ENCODE measurements around the gene IRAK2.
"Not testable (repeated sequence)": the region's sequence is repeated elsewhere in the genome, so short reads cannot be mapped to it uniquely, and the experiment has no call there.

Gene IRAK2

DNA sequence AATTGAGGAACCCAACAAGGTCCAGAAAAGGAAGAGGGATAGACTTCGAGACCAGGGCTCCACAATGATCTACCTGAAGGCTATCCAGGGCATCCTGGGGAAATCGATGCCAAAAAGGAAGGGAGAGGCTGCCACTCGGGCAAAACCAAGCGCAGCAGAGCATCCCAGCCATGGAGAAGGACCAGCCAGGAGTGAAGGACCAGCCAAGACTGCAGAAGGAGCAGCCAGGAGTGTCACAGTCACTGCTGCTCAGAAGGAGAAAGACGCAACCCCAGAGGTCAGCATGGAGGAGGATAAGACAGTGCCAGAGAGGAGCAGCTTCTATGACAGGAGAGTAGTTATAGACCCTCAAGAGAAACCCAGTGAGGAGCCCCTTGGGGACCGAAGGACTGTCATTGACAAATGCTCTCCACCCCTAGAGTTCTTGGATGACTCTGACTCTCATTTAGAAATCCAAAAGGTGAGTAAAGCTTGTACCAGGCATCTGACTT, 95.5 kb downstream of the IRAK2 start:
- DNase-seq: no peak

DNA sequence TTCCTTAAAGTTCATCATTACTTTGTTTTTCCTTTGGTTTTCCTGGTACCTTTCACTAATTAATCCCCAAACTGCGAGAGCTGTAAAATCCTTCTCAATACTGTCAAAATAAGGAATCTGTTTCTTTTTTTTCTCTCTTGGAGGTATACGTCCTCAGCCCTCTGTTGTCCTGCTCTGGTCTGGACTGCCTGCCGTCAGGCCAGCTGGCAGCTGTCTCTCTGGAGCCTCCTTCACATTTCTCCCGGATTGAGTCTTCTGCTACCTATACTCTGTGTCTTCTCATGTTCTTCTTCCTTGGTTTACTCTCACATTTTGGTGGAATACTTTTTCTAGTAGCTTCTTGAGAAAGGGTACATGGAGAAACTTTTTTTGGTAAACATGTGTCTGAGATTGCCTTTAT, 97.3 kb downstream of the IRAK2 start:
- DNase-seq: no peak

DNA sequence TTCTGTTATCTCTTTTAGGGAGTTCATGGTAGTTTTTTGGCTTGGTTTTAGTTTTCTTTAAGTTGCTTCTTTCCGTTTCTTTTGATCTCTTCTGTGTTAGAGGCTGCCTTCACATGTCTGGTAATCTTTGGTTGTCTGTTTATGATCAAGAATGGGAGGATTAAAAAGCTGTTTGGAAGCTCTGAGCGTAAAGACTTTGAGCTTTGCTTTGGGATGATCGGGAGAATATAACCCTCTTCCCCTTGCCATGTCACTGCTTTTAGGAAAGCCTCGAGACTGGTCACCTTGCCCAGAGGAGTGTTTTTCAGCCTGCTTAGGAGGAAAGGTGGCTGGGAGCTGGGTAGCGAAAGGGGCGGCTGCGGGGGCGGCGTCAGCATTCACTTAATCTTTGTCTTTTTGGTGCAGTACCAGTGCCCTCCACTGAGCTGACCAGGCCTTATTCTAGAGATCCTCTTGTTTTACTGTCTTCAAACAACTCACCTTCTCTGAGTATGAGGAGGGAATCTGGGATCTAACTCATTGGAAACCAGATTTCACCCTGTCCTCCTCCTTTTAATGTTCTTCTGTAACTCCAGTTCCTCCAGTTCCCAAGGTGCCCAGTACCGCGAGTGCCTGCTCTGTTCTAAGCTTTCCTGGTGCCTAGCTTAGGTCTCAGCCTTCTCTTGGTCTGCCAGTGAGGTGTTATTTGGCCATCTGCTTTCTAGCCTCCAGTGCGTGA, 99.1 kb downstream of the IRAK2 start:
- peak; percentile 74 for DNase-seq

DNA sequence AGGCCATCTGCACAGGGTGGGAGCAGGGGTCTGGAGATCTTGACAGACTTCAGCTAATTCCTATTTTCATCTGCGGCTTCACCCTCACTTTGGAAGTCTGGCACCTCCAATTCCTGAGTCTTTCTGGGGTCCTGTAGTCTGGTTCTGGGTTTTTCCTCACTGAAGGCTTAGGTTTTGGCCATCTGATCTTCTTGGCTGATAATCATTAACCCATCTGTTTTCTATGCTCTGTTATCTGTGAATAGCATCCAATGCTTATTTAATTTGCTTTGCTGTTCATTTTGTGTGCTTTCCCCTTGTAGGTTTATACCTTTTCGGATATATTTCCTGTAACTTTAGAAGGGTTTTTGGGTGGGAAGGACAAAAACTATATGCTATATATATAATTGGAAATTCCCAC, 101.1 kb downstream of the IRAK2 start:
- no peak for DNase-seq

DNA sequence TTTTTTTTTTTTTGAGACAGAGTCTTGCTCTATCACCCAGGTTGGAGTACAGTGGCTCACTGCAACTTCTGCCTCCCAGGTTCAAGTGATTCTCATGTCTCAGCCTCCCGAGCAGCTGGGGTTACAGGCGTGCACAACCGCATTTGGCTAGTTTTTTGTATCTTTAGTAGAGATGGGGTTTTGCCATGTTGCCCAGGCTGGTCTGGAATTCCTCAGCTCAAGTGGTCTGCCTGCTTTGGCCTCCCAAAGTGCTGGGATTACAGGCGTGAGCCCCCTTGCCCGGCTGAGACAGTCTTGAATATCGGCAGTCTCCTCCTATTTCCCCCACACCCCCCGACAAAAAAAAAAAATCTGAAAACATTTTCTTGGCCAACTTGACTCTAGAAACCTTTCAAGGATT, 102.2 kb downstream of the IRAK2 start:
- DNase-seq: not testable (repeated sequence)

DNA sequence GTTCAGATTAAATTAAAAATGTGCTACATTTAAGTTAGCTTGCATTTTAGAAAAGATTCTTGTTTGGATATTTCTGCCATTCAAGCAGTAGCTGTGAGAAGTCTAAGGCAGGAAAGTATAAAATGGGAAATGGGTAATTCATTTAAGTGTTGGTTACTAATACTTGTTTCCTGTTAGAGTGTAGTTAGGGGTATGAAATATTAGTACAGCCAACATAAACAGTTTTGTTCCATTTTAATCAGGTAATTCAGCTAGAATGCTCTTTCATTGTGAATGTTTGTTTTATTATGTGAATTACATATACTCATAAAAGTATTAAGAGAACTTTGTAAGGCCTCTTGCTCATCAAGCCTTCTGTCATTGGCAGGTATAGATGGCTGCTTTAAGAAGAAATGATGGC, 103.4 kb downstream of the IRAK2 start:
- no peak for DNase-seq

DNA sequence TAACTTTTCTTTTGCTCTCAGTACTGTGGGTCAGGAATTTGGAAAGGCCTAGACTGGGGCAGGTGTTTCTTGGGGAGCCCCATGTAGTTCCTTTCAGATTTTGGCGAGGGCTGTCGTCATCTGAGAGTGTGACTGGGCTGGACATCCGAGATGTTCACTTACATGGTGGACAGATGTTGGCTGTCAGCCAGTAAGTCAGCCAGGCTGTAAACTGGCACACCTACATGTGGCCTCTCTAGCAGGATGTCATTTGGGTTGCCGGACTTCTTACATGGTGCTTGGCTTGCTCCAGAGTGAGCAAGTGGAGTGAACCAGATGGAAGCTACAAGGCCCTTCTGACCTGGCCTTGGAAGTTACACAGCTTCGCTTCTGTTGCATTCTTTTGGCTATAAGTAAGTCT, 104.2 kb downstream of the IRAK2 start:
- no peak for DNase-seq

DNA sequence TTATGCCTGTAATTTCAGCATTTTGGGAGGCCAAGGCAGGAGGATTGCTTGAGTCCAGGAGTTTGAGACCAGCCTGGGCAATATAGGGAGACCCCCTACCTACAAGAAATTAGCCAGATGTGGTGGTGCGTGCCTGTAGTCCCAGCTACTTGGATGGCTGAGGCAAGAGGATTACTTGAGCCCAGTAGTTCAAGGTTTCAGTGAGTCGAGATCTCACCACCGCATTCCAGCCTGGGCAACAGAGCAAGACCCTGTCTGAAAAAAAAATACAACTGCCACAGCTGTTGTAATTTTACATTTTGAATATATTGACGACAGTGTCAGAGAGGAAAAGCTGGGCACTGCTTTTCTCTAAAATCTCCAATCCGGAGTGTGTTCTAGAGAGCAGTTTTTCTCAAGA, 104.7 kb downstream of the IRAK2 start:
- DNase-seq: no peak

DNA sequence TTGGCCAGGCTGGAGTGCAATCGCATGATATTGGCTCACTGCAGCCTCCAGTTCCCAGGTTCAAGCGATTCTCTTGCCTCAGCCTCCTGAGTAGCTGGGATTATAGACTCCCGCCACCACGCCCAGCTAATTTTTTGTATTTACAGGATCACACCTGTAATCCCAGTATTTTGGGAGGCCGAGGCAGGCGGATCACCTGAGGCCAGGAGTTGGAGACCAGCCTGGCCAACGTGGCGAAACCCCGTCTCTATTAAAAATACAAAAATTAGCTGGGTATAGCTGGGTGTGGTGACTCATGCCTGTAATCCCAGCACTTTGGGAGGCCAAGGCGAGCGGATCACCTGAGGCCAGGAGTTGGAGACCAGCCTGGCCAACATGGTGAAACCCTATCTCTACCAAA, 107.8 kb downstream of the IRAK2 start:
- DNase-seq: not testable (repeated sequence)

GRCh38 chr3:10272977-10273376, 108.3 kb downstream of the IRAK2 start:
- no peak for DNase-seq

GRCh38 chr3:10273702-10274305, 109.1 kb downstream of the IRAK2 start:
- no peak for DNase-seq

- no peak for DNase-seq
Observed at GRCh38 chr3:10274601-10275000, 109.9 kb downstream of the IRAK2 start.

DNA sequence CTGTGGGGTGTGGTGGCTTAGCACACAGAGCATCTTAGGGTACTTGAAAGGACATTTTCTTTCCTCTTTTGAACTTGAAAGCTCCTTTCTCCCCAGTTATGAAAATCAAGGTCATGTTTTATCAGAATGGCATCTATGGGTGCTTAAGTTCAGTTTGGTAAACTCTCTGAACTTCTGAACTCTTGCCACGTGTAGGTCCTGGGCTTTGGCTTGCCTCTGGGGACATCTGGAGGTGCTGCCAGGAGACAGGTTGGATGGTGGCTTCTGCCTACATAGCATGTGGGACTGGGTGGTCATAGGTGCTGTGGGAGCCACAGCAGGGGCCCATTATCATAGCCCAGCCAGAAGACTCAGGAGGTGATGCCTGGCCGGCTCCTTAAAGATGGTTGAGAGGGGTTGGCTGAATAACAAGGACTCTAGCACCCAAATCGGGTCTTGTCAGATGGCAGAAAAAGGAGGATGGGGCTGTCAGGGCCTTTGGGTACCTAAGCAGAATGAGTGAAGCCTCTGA, 112.5 kb downstream of the IRAK2 start:
- DNase-seq: no peak

DNA sequence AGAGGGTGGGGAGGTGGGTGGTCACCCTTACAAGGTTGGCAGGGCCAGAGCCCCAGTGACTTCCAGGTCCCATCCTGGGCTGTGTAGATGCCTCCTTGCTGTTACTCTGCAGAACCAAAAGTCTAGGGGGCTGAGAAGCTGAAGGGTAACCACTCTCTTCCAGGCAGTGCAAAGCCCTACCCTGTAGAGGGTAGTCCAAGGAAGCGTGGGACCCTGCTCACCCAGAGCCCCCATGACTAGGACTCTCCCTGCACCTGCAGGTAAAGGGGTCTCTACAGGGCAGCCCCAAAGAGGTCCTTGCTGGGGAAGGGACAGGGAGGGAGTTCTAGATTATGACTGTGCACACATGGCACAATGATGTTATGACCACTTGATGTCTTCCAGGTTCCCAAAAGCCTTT, 113.8 kb downstream of the IRAK2 start:
- no peak for DNase-seq

DNA sequence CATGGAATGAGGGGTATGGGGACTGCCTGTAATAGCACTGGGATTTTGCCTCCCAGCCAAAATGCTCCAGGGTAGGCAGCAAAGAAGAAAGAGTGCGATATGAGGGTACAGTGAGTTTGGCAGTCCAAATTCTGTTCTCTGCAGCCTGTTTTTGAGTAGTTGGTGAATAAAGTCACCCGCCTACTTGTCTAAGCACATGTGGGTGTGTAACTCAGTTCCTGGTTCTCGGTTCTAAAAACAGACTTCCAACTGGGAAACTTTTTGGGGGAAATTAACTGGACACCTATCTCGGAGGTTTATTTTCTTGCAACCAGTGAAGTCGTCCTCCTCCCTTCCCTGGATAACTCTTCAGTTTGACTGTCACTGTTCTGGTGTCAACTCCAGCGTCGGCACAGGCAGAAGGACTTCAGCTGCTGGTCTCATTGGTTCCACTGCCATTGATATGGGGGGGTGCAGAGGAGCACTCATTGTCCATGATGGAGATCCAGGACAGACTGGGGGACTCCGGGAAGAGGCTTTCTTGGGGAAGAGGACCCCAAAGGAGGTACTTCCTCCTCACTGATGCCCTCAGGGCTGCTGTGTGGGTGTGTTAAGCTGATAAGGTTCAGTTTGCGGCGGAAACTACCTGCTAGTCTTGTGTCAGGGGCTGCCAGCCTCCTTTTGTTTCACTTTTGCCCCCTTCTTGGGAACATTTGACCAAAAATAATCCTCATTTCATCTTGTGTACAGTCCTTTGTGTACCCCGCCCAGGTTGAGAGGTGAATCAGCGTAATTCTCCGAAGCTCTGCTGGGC, 114.9 kb downstream of the IRAK2 start:
- peak; percentile 58 for DNase-seq

- no peak for DNase-seq
Observed at GRCh38 chr3:10280177-10280529, 115.4 kb downstream of the IRAK2 start.

GRCh38 chr3:10280571-10280970, 115.9 kb downstream of the IRAK2 start:
- no peak for DNase-seq

- no peak for DNase-seq
Observed at GRCh38 chr3:10281951-10282350, 117.2 kb downstream of the IRAK2 start.

- DNase-seq: peak; percentile 49
Observed at GRCh38 chr3:10283638-10284037, 118.9 kb downstream of the IRAK2 start.

DNA sequence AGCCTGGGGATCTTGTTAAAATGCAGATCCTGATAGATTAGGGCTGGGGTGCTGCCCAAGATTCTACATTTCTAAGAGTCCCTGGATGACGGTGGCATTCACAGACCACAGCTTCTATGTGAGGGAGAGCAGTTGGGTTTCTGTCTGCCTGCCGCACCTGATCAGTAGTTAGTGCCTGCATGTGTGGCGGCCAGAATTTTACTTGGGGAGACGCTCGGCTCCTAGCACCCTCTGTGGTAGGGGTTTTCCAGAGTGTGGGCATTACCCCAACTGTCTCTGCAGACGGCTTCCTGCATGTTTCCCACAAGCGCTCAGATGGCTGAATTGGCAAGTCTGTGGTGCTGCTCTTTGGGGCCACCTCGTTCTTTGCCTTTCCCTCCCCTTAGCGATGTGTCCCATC, 119.8 kb downstream of the IRAK2 start:
- peak; percentile 36 for DNase-seq

- DNase-seq: no peak
Observed at GRCh38 chr3:10285272-10286132, 120.8 kb downstream of the IRAK2 start.

- DNase-seq: no peak
Observed at GRCh38 chr3:10286133-10286524, 121.4 kb downstream of the IRAK2 start.

Measured in hematopoietic multipotent progenitor cell treated with erythropoietin and hydrocortisone succinate and interleukin-3 and kit ligand, for 4 days (in vitro differentiated cells).